K562 (cell line): ENCODE measurements around the gene FABP3. TPM values are rescaled to one million over a fixed set of nuclear protein-coding genes. Genes with fewer than 3 reads are reported as not detected.
A peak's percentile ranks its signal among the peaks of the same experiment; 100 is the strongest.

Source experiments
- CEBPG ChIP-seq, 3 experiments: fragments of 200-800 bp in 1 of 3; sonication (Bioruptor generic) in 1 of 3; sonication (generic) in 1 of 3; formaldehyde crosslinking in 1 of 3; IDR thresholded peaks in 2 of 3; conservative IDR thresholded peaks in 1 of 3; 2 replicates each; pipeline versions ENCODE4 v1.6.1 to v1.8.0; 2016 to 2022; ENCODE audit warnings: missing compliant biosample characterization in 2 of 3, missing genetic modification characterization in 2 of 3, mild to moderate bottlenecking in 1 of 3, missing genetic modification reagents in 1 of 3
- DPF2 ChIP-seq: fragments of 450-650 bp; IDR thresholded peaks from 2 replicates; pipeline ENCODE4 v1.6.1; 2016
- HCFC1 ChIP-seq: IDR thresholded peaks from 2 replicates; pipeline ENCODE4 v1.6.1; 2012; ENCODE audit warnings: low read depth, low read length, improper control_type of control experiment
- HDAC3 ChIP-seq: fragments of 450-650 bp; IDR thresholded peaks from 2 replicates; pipeline ENCODE4 v1.6.1; 2018; ENCODE audit warnings: borderline replicate concordance, mild to moderate bottlenecking, moderate library complexity; ENCODE audit not compliant: partially characterized antibody
- MLLT1 ChIP-seq, 2 experiments: fragments of 450-650 bp; IDR thresholded peaks; 2 replicates each; pipeline ENCODE4 v1.6.1; 2016
- RAD21 ChIP-seq, 2 experiments: fragments of 250-450 bp in 1 of 2; fragments of 450-650 bp in 1 of 2; sonication (Bioruptor Pico) in 1 of 2; formaldehyde crosslinking in 1 of 2; IDR thresholded peaks in 1 of 2; conservative IDR thresholded peaks in 1 of 2; 2 replicates each; pipeline versions ENCODE4 v1.4.0 to v1.8.0; 2020 to 2022; ENCODE audit warnings: mild to moderate bottlenecking in 2 of 2, moderate library complexity in 1 of 2
- SMARCA4 ChIP-seq: fragments of 450-650 bp; IDR thresholded peaks from 2 replicates; pipeline ENCODE4 v1.6.1; 2016
- SRSF7 ChIP-seq: fragments of 200-400 bp; formaldehyde crosslinking; optimal IDR thresholded peaks from 2 replicates; pipeline ENCODE3; 2017; ENCODE audit warnings: mild to moderate bottlenecking, low read depth, low read length
- TCF3 ChIP-seq: sonication (generic); formaldehyde crosslinking; IDR thresholded peaks from 2 replicates; pipeline ENCODE4 v1.4.0; 2020; ENCODE audit warnings: mild to moderate bottlenecking, missing genetic modification reagents
- TFAP4 ChIP-seq: sonication (generic); formaldehyde crosslinking; IDR thresholded peaks from 2 replicates; pipeline ENCODE4 v1.8.0; 2022; ENCODE audit warnings: missing genetic modification reagents, mild to moderate bottlenecking, moderate library complexity, borderline replicate concordance
- ZC3H11A ChIP-seq: IDR thresholded peaks from 2 replicates; pipeline ENCODE4 v1.6.1; 2012; ENCODE audit warnings: low read depth, low read length, improper control_type of control experiment
- ZC3H8 ChIP-seq: fragments of 450-650 bp; IDR thresholded peaks from 2 replicates; pipeline ENCODE4 v1.6.1; 2017
- ZNF263 ChIP-seq: sonication (generic); formaldehyde crosslinking; IDR thresholded peaks from 2 replicates; pipeline ENCODE4 v1.8.0; 2022; ENCODE audit warnings: mild to moderate bottlenecking, missing genetic modification reagents, borderline replicate concordance
- polyA plus RNA-seq, 8 experiments: library from polyadenylated mRNA; depleted of rRNA in 4 of 8; stranded (reverse) in 5 of 8; unstranded in 3 of 8; fragments of >200 nt; fragmentation: Nextera tagmentation in 2 of 8; fragmentation: Illumina TruSeq in 1 of 8; extraction: Ambion mirVana in 2 of 8; extraction: Trizol in 1 of 8; gene quantifications; 2 replicates each; pipeline versions ENCODE4 v1.2.1 to v1.2.3, GENCODE V29; 2011 to 2014; ENCODE audit warnings: inconsistent platforms in 1 of 8, missing spikeins in 1 of 8
- total RNA-seq, 7 experiments: library from RNA; depleted of rRNA in 6 of 7; stranded (reverse); fragments of >200 nt in 6 of 7; fragmentation: Illumina TruSeq in 2 of 7; extraction: Trizol in 2 of 7; gene quantifications; 2 replicates each; pipeline versions ENCODE4 v1.2.1 to v1.2.3, GENCODE V29; 2011 to 2021; ENCODE audit warnings: low replicate concordance in 1 of 7
- TF ChIP-seq, protein P1 (sequence below): fragments of 200-800 bp; sonication (Bioruptor generic); IDR thresholded peaks from 2 replicates; pipeline ENCODE4 v1.6.1; 2017; ENCODE audit warnings: missing genetic modification characterization, missing compliant biosample characterization

The FABP3 gene
- total and polyA plus RNA-seq, 9 of the 15 experiments (the other 6 are each of a cell fraction or from before 2014, with no cell fraction given) = 0.22 TPM; not detected in 8

- TF ChIP-seq CEBPG (CRISPR knock-in tag; IDR thresholded peaks at IDR 0.05) (no peak), CEBPG (tag; conservative IDR thresholded peaks at IDR 0.05 in 1 of 2, IDR thresholded peaks at IDR 0.05 in 1 of 2) (no peak), HDAC3 (no peak), MLLT1 (IDR thresholded peaks at IDR 0.05) (peak in 1 of 2 experiments; percentile 78; a peak in 1 of 4 replicates), ZNF263 (CRISPR knock-in tag) (no peak), SMARCA4 (no peak), ZC3H8 (no peak), TFAP4 (CRISPR knock-in tag) (peak; percentile 26; the same call in 1 of the 2 replicates), HCFC1 (no peak), TCF3 (CRISPR knock-in tag) (no peak), RAD21 (CRISPR knock-in tag; conservative IDR thresholded peaks at IDR 0.05 in 1 of 2, IDR thresholded peaks at IDR 0.05 in 1 of 2) (peak in 1 of 2 experiments; percentile 15; a peak in 1 of 4 replicates), ZC3H11A (no peak), SRSF7 (no peak), DPF2 (no peak)
- TF ChIP-seq, protein P1, sequence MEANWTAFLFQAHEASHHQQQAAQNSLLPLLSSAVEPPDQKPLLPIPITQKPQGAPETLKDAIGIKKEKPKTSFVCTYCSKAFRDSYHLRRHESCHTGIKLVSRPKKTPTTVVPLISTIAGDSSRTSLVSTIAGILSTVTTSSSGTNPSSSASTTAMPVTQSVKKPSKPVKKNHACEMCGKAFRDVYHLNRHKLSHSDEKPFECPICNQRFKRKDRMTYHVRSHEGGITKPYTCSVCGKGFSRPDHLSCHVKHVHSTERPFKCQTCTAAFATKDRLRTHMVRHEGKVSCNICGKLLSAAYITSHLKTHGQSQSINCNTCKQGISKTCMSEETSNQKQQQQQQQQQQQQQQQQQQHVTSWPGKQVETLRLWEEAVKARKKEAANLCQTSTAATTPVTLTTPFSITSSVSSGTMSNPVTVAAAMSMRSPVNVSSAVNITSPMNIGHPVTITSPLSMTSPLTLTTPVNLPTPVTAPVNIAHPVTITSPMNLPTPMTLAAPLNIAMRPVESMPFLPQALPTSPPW (CRISPR knock-in tag) = peak; percentile 67
Measured at GRCh38 chr1:31373056-31373896, at the start of gene FABP3 (continued).
